ENCODE results near the gene RHBDD2.

- no peak for TF ChIP-seq CTCF (conservative IDR thresholded peaks at IDR 0.05)
- TF ChIP-seq ZFX (IDR thresholded peaks at IDR 0.05) = no peak
Measured at GRCh38 chr7:75881436-75882095, 2.7 kb downstream of the RHBDD2 start.

Measured in C4-2B (cell line).